NCI-H1436 (cell line): Measurements from ENCODE around the gene ZNF75A.
A peak's percentile ranks its signal among the peaks of the same experiment; 100 is the strongest.
"Not testable (repeated sequence)": the region's sequence is repeated elsewhere in the genome, so short reads cannot be mapped to it uniquely, and the experiment has no call there.

Experiments used
- DNase-seq: peaks from one replicate; lab custom pipeline; 2025; lab: John Stamatoyannopoulos, UW

Gene ZNF75A

DNA sequence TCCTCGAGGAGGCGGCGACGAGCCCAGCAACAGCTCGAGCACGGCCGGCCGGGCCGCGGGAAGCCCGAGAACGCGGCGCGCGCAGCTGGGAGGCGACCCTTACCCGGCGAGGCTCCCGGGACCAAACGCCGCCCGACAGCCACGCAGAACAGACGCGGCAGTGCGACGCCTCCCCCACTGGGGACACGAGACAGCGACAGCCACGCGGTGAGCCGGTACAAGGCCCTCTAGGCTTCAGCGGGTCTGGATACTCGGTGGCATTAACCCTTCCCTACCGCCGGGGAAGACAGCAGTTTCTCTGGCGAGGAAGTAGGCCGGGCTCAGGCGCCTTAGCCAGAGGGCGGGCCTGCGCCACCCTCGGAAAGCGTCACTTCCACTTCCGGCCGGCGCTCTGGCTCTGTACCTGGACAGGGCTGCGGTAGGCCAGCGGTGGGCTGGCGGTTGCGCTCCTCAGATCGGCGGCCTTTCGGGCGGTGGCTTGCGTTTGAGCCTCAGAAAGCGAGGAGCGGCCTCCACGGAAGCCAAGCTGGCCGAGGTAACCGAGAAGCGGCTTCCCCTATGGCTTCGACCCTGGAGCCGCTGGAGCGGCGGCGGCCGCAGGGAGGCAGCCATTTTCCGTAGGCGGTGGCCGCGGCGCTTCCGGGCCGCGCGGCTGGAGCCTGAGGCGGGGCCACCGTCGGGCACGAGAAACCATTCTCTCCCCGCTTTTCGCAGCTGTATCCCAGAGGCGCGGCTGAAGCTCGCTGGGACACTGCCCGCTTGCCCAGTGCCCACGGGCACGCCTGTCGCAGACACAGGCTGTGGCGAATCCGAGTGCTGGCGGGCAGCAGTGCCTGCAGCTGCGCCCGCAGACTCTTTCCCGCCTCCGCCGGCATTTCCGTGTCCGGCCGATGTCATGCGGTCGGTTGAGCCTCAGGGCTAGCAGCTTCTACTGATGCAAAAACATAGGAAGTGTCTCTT is at the start of gene ZNF75A, which contains the start of gene TIGD7:
ZNF75A (plus strand) TSS at position 389 of the 960 bp plus-strand sequence. CDS start 2,932 bp downstream, outside the sequence.
TIGD7 (minus strand) TSS at position 322 of the 960 bp plus-strand sequence. CDS start 4,816 bp downstream, outside the sequence.
- DNase-seq: peak; percentile 81

DNA sequence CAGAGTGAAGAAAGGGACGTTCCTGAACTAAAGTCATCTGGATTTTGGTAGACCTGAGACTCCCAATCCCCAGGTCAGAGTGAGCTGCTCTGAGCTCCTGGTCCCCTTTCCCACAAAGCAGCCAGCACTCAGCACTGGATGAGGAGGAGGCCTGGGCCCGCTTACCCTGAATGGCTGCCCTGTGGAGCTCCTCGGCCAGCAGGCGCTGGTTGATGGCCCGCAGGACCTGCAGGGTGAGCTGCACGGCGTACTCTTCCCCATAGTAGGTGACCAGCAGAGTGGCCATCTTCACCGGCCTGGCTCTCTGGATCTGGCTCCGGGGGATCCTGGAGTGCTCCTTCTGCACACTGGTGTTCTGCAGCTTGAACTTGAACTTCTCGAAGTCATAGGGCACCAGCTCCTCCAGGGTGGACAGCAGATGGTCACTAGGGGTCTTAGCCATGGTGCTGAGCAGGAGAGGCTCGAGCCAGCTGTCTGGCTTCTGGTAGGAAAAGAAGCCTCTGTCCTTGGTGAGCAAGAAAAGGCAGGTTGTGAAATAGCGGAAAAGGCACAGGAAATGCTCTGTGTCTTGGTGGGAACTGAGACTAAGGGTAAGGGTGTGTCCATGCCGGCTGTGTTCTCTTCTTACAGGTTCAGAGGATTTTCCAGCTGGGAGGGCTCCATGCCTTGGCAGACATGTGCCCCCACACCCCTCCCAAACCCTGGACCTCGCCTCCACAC is 49.0 kb upstream of the ZNF75A start, which contains the start of gene MEFV:
MEFV (minus strand) TSS at position 488 of the 720 bp plus-strand sequence; CDS start at position 442, 46 bp downstream.
- no peak for DNase-seq

DNA sequence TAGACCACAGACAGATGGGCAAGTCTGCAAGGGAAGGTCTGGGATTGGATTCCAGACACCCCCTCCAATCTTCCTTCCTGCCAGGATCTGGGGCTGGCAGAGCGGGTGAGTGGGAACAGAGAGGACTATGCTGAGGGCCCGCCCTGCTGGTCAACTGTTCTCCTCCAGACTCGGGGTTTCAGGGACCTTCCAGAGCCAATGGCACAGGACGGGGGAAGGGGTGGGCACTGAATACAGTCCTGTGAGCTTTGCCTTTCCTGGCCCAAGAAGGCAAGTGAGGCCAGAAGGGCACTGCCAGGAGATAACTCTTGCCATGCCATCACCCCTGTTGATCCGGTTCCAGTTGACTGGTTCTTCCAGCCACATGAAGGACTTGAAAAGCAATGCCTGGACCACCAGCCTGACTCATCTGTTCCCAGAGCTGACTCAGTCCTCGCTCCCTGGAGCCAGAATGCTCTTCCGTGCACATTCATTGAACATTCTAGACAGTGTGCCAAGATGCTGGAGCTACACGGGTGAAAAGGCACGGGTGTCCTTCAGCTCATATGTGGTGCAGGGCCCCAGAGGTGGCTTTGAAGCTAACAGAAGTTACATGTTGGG is 48.3 kb upstream of the ZNF75A start:
- no peak for DNase-seq

GRCh38 chr16:3259836-3260235 is 45.5 kb upstream of the ZNF75A start:
- no peak for DNase-seq

DNA sequence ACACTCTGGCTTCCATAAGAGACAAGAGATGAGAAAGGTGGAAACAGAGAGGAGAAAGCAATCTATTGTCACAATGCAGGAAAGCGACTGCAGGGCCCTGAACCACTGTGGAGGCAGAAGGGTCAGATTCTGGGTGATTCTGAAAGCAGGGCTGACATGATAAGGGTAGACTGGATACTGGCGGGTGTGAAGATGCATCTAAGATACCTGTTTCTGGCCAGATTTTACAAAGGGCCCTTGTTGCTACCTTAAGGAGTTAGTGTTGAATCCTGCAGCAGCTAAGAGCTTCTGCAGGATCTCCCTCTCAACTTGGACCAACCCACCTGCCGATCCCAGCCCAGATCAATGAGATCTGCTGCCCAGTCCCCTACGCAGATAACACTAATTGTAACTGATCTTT is 42.8 kb upstream of the ZNF75A start:
- no peak for DNase-seq

- DNase-seq: peak; percentile 96
Observed at GRCh38 chr16:3264137-3265036, 40.9 kb upstream of the ZNF75A start.

DNA sequence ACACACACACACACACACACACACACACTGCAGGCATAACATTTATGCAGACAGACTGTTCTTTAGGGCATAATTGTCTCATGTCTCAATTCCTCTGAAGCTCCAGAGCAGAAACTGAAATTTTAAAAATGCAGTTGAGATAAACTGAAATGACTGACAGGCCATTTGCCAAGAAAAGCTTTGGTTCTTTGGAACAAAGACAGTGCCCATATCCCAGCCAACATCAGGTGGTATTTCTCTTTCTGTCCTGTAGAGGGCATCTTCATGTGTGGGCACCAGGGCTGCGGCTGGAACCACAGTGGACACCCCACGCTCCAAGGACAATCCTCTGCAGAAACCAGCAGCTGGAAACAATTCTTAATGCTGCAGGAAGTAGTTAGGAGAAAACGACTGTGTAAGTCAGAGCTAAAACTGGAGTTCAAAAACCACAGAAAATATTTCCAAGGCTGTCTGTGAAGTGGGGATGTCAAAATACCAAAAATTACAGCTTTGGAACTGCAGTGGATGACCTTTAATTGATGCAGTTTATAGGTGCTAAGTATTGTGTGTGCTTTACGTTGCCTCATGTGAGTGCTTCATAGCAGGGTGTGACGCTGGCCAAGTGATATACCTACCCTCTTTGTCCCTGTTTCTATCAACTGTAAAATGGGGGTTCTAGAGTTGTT is 38.3 kb upstream of the ZNF75A start:
- DNase-seq: peak; percentile 9

- DNase-seq: no peak
Observed at GRCh38 chr16:3268294-3268693, 37.0 kb upstream of the ZNF75A start.

DNA sequence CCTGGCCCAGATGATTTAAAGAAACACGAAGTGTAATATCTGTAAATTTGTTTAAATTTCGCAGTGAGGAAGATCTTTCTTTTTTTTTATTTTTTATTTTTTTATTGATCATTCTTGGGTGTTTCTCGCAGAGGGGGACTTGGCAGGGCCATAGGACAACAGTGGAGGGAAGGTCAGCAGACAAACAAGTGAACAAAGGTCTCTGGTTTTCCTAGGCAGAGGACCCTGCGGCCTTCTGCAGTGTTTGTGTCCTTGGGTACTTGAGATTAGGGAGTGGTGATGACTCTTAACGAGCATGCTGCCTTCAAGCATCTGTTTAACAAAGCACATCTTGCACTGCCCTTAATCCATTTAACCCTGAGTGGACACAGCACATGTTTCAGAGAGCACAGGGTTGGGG is 34.6 kb upstream of the ZNF75A start:
- not testable (repeated sequence) for DNase-seq

DNA sequence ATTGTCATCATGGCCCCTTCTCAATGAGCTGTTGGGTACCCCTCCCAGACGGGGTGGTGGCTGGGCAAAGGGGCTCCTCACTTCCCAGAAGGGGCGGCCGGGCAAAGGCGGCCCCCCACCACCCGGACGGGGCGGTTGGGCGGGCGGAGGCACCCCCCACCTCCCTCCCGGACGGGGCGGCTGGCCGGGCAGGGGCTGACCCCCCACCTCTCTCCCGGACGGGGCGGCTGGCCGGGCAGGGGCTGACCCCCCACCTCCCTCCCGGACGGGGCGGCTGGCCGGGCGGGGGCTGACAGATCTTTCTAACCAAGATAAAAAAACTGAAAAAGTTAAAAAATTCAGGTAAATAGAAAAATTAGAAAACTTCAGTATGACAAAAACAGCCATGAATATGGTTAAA is 34.0 kb upstream of the ZNF75A start:
- DNase-seq: not testable (repeated sequence)

- no peak for DNase-seq
Observed at GRCh38 chr16:3274490-3274889, 30.8 kb upstream of the ZNF75A start.

DNA sequence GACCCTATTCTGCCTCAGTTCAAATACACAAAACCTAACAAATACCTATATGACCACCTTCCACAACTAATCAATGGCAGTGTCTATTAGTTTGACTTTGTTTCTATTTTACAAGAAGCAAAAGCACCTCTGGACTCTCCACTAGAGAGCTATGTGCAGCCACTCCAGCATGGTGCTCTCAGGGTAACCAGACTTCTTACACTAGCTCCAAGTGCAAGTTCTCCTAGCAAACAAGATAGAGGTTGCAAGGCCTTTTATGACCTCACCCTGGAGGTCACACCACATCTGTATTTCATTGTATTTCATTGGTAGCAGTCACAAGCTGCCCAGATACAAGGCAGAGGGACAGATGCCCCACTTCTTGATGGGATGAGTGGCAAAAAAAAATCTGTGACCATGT is 30.4 kb upstream of the ZNF75A start:
- DNase-seq: no peak

GRCh38 chr16:3276679-3277078 is 28.6 kb upstream of the ZNF75A start:
- DNase-seq: no peak

DNA sequence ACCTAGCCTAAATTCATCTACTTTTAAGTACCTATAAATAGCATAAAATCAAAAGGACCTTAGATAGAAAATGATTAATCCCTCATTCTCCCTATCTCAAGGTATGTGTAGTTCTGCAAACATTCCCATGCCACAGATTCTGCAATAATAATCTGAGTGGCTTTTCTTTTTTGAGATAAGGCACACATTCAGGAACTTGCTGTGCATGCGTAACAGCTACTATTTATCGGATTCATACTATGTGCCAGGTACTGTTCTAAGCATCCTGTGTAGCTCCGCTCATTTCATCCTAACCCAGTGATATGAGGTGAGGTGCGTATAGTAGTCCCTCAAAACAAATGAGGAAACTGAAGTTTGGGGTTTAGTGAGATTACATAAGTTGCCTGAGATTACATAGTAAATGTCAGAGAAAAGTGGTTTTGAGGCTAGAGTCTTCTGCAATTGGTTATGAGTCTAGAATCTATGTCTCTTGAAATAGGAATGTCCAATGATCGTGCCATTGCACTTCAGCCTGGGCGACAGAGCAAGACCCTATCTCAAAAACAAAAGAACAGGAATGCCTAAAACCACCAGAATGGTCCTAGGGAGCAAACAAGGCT is 24.0 kb upstream of the ZNF75A start:
- DNase-seq: no peak

- peak; percentile 68 for DNase-seq
Observed at GRCh38 chr16:3282103-3282729, 23.1 kb upstream of the ZNF75A start.

- DNase-seq: peak; percentile 95
Observed at GRCh38 chr16:3282730-3283542, 22.4 kb upstream of the ZNF75A start, which contains the start of gene ZNF263. Gene ZNF263, plus strand, starts transcription at chr16:3283491. Its CDS starts 328 bp downstream, at chr16:3283819.

GRCh38 chr16:3283543-3284447 is 21.5 kb upstream of the ZNF75A start:
- no peak for DNase-seq

DNA sequence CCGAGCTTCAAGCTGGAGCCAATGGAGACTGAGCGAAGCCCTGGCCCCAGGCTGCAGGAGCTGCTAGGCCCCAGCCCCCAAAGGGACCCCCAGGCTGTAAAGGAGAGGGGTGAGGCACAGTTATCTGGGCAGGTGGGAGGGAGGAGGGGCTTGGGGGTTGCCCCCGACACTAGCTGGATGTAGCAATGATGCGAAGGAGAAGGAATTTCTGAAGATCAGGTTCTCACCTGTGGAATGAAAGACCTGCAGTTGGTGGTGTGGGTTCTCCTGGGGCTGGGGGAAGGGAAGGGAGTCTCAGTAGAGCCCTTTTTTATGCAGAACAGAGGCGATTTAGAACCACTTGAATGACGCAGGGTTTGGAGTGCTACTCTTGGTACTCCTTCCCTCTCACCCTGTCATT is 20.2 kb upstream of the ZNF75A start:
- no peak for DNase-seq
